ENCODE results near the gene SATB2.

The SATB2 gene

DNA sequence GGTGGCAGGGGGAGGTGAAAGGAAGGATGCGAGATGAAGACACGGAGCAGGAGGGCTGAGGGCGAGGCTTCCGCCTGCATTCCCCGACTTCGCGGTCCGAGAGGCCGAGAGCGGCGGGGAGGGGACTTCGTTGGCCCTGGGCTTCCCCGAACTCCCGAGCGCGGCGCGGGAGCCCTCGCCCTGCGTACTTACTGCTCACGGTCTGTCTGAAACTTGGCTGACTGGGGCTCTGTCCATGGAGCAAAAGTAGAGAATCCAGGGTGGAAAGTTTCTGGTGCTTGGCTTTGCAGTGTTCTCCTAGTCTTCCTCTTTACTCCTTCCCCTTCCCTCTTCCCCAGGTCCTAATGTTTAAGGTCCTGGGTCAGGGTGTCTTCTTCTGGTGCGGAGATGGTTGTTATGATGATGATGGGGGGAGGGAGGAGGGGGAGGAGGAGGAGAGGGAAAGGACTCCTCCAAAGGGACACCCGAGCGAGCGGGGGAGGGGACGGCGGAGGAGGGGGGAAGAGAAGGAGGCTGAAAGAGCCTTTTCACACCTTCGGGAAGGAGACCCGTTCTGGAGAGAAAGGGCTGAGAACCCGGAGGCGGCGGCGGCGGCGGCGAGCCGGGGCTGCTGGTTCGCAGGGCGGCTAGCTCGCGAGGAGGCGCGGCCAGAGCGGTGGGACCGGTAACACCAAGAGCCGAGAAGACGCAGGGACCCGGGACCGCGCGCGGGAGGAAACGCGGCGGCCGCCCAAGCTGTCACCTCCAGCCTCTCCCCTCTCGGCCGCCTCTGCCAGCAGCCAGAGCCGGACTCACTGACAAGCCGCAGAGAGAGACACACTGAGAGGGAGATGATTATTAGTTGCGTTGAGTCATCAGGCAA lies at the start of gene SATB2:
Gene SATB2, minus strand, starts transcription at position 793 of the 862 bp plus-strand sequence. CDS start 1,902 bp downstream, outside the sequence.
- DNase-seq = peak; percentile 57

DNA sequence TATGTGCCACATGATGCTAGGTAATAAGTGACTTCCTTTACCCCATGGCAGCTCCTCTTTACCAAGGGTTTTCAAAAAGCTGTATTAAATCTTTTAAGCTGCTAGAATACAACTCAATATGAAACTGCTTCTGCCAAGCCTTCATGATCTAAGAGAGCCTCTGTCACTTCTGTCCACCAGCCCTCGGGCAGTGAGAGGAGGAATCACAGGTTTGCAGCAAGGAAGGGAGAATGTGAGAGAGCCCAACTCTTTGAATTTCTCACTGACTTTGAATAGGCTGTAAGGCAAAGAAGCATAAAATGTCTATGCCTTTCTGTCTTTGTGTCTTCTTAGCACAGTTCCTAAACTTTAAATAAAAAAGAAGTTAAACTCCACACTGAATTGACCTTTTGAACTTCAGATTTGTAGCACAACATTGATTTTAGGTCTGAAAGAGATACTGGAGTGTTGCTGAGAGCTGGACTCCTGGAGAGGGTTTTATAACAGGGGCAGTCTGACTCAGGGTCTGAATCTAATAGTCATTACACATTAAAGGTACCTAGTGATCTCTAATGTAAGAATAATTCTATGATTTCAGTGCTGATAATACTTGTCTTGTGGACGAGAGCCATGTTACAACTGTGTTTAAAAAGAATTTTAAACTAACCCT lies 48.1 kb upstream of the SATB2 start:
- DNase-seq = no peak

DNA sequence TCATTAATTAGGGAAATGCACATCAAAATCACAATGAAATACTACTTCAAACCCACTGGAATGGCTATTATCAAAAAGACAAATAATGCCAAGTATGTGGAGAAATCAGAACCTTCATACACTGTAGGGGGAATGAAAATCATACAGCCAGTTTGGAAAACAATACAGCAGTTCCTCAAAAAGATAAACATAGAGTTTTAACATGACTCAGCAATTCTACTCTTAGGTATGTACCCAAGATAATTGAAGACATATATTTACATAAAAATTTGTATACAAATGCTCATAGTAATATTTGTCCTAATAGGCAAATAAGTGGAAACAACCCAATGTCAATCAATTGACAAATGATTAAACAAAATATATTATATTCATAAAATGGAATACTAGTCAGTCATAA lies 45.4 kb upstream of the SATB2 start:
- DNase-seq = no peak

DNA sequence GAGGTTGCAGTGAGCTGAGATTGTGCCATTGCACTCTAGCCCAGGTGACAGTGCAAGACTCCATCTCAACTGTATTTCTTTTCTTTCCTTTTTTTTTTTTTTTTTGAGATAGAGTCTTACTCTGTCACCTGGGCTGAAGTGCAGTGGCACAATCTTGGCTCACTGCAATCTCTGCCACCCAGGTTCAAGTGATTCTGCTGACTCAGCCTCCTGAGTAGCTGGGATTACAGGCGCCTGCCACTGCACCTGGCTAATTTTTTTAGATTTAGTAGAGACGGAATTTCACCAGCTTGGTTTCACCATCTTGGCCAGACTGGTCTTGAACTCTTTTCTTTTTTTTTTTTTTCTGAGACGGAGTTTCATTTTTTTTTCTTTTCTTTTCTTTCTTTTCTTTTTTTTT lies 41.3 kb upstream of the SATB2 start:
- no peak for DNase-seq

DNA sequence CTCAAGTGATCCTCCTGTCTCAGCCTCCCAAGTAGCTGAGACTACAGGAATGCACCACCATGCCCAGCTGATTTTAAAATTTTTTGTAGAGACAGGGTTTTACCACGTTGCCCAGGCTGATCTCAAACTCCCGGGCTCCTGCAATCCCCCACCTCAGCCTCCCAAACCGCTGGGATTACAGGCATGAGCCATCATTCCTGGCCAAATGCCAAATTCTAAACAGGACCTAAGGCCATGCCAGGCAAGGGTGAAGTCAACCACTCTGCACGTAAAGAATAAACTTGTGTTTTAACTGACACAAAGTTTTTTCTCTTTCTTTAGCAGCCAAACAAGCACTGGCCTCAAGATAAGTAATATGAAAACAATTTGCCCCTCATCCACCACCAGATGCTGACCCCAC lies 37.4 kb upstream of the SATB2 start:
- DNase-seq = no peak

DNA sequence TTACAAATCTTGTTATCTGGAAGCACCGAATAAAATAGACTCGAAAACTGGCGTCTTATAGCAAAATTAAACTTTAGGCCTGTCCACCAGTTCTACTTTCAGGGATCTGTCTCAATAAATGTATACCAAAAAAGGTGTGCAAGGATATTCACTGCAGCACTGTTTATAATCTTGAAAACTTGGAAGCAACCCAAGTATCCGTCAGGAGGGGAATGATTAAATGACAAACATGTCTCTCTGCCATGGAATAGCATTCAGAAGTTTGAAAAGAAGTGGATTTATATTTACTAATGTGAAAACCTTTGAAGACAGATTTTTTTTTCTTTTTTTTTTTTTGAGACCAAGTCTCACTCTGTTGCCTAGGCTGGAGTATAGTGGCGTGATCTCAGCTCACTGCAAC lies 32.3 kb upstream of the SATB2 start:
- no peak for DNase-seq

DNA sequence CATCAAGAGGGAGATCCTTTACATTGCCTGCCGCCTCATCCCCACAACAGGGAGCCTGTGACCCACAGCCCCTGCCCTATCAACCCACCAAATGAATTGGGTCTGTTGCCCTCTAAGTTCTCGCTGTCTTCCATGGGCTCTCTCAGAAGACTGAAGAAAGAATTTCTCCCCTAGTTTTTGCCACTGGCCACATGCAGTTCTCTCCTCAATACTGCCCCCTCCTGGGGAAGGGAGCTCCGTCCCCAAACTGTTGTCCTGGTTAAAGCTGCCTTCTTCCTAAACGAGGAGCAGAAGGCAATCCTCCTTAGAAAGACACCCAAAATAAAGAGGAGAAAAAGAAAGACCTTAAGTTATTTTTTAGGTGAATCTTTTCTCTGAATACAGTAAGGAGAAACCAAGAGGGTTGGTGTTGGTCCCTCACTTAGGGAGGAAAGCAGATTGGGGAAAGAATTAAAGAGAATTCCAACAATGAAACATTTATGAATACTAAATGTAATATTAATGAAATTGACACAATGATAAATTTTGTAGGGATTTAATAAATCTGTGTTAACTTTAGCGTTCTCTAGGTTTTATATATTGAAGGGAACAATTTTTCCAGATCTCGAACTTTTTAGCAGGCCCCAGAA lies 31.1 kb upstream of the SATB2 start:
- peak; percentile 39 for DNase-seq

DNA sequence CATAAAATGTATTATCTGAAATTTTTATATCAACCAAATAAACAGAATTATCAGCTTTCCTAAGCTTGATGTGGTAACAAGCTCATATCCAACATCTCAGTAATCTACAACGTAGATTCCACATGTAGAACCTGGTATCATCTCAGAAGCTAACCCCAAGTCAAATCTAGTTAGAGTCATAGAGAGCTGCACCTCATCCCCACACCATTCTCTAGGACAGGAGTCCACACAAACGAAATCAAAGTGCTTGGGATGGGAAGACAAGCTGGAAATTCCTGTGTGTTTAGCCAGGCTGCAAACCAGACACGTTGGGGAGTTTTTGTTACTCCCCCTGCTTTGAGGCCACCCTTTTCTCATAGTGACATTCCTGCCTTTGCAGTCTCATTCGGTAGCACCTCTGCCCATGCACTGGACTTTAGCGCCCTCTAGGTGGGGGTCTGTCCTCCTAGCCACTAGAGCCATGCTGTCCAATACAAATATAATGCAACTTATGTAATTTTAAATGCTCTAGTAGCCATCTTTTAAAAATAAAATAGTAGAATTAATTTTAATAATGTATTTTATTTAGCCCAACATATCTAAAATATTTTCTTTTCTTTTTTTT lies 28.1 kb upstream of the SATB2 start:
- no peak for DNase-seq

DNA sequence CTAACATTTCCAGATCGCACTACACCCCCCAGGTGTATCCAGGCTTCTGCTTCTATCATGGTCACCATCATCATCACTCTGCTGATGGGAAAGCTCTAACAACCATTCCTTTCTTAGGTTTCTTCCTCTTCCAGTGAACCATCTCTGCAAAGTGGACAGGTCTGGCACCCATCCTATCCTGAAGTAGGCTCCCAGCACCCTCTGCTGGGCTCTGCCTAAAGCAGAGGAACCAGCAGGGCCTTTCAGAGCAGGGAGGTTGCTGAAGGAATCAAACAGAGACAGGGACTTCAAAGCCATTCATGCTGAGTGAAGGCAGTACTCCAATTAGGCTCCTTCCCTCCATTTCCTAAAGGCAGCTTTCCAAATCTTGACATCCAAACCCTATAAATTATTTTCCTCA lies 27.2 kb upstream of the SATB2 start:
- DNase-seq = peak; percentile 29

DNA sequence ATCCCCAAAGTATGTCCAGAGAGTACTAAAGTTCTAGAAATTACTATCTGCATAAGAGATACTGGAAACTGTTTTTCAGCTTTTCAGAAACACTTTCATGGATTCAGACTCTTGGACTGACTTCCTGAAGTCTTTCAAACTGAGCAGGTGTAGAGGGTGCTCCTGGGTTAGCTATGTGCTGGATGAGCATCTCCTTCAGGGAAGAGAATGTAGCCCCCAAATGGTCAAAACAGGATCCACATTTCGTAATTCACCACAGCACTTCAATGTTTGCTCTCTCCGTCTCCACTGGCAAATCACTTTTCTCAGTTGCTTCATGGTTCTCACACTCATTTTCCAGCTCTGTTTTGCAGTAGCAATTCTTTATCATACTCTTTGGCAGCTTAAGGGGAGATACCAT lies 23.2 kb upstream of the SATB2 start:
- no peak for DNase-seq

DNA sequence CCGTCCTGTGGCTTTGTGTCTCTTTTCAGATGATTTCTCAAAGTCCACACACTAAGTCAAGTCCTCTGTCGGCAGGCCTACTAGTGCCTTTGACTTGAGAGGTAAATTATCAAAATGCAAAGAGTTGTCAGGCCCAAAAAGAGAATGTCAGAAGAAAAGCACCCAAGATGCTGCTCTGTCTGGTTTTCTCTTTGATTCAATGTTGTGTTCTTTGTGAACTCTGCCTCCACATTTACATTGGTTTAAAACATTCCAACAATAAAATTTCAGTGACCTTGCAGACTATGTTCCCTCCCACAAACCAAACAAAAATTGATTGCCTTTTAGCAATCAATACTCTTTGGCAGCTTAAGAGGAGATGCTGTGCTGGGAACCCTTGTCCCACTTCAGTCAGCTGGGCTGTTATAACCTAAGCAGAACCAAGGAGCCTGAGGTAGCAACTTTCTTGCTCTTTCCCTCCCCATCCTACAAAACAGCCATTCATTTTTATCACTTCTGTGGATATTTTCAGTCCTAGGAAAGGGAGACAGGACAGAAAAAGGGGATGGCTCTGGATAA lies 19.6 kb upstream of the SATB2 start:
- DNase-seq = no peak

DNA sequence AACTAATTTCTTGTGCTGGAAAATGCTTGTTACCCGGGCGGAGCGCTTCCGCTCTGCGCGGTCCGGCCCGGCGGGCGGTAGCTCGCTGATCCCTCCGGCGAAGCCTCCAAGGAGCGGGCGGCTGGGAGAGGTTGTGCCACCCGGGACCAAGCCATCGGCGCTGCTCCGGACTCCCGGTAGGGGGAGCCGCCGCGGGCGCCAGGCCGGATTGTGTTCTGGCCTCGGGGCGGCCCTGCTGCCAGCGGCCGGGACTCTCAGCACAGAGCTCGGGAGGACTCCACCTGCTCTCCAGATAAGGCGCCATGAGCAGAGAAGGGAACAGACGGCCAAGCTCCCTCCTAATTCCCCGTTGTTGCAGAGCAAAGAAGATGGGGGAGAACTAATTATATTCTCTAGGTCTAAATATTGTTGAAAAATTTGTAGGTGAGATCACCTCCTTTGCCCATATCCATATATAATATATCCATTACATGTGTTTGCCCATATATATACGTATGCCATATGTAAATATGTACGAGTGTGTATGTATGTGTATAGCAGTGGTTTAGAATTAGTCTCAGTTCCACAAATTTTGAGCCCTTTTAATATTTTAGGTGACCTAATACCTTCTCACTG lies 13.8 kb upstream of the SATB2 start:
- DNase-seq = peak; percentile 54

DNA sequence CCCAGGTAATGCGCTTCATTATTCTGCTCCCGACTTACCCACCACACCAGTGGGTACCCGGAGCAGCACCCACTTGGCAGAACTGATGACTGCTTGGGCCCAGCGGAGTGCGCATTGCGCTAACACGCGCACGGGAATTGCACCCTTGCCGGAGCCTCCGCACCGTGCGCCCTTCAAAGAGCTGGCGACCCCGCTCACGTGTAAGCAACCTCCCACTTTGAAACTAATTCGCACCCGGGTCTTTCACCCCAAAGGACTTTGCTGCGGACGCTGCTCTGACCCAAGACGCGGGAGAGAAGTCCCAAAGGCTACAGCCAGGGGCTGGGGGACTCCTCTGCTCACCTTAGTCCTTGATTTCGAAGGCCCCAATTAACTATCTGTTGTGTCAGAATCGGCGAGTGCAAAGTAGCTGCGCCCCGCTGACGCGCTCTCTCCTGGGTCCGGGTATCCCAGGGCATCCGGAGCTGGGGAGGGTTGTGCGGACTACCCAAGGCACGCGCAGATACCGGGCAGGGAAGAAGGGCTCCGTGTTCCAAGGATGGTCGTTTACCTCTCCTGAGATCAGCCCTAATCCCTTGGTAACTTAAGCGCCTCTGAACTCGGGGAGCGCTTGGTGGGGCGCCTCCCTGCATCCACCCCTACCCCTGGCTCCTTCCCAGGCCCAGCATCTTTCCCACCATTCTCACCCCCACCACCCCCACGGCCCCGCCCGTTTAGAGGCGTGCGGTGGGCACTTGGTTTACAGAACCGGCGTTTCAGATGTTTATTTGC lies 13.1 kb upstream of the SATB2 start:
- DNase-seq = no peak

DNA sequence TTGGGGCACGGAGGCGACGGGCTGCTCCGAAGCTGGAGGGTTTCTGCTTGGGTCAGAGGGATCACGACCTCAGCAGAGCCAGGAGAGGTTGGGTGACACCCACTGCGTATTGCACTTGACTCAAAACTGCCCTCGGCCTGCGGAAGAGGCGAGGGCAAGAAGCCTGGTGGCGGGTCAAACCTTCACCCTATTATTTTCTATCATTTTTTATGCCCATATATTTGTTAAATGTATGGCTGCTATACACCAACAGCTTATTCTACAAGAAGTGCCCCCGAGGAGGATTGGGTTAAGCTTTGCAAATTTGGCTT lies 12.6 kb upstream of the SATB2 start:
- DNase-seq = no peak

DNA sequence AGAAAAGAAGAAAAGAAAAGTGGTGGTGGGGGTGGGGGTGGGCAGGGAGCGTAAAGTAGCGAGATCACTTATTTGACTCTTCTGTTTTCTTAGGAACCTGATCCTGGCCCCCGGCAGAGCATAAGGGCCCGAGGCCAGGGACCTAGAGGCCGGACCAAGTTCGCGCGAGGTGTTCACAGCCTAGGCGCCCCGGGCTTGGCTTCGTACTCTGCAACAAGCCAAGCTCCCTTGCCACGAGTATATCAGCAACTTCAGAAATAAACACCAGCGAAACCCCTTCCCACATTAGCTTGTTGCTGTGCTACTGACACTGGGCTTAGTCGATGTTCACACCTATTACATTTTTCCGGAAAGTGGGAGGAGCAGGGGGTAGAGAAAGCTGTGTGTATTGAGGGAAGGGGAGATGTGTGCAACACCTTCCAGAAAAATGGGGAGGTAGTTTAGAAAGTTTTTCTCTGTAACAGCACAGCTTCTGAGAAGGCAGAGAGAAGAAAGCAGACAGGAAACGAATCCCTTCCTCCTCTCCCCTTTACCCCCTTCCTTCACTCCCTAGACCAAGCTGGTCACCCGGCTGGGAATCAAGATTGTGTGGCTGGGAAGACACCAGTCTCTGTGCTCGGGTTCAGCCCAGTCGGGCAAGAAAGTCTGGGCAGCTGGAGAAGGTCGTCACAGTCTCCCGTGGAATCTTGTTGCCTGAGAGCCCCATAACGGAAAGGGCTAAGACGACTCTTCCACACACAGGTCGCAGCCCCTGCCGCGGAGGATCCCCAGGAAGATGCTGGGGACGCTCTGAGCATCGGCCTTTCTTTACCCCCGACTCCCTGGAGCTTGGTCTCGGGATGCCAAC lies 12.0 kb upstream of the SATB2 start:
- DNase-seq = no peak

DNA sequence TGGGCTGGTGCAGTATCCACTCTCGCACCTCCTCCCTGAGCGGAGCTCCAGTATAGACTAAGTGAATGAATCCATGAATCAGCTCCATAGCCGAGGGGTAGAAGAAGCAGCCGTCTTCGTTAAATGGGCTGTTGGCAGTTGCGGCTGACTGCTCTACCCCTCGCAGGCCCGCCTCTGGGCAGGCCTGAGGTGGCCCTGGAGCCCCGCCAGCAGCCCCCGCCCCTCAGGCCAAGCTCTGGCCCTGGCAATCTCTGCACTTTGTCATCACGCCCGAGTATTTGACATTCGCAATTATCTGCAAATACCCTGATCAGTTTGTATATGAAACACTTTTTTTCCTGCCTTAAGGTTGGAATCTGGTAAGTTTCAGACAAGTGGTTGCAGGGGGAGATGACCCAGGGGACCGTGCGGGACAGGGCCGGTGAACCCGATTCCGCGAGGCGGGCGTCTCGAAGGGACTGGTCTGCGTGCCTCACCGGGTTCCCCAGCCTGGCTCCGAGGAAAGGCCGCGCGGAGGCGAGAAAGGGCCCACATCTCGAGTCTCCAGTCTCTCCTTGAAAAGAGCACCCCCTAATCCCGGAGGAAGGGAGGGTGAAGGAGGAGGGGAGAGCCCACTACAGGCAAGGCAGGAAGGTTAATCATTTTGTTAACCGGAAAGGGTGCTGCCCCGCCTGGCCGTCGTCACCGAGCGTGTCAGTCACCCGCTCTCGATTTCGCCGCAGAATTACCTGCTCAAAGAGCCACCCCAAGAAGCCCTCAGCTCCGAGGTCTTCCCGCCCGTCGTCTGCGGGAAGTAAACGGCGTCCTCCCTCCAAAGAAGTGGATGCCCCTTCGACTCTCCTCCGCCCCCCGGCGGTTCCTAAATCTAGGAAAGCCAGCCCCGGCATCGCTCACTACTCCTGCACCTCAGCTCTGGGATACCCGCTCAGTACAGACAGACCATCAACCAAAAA lies 11.1 kb upstream of the SATB2 start:
- DNase-seq = no peak

DNA sequence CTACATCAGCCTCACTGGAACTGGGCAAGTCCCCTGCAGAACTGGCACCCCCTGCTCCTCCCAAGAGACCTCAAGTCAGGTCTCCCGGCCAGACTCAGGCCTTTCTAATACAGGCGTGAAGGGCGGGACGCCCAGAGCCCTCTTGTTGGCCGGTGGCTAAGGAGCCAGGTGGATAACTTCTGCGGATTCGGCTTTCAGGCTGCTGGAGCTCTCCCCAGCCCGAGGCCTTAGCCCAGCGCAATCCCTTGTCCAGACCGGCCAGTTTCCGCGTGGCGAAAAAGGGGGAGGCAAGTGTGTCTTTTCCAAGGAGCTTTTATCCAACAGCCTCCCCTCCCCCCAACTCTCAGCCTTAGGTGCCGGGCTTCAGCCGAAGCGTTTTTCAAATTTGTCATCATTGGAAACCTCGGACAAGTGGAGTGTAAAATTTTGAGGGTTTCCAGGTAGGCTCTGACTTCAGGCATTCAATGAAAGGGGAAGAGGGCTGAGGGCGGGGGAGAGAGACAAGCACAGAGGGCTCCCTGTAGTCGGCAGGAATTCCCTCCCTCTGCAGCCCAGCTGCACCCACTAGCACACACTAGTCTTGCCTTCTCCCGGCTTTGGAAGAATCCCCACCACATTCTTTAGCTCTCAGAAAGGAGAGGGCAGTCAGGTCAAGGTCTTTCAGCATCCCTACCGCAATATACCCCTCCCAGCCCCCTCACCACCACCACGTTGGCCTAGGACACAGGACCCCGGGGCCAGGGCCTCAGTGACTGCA lies 9.5 kb upstream of the SATB2 start:
- DNase-seq = no peak

DNA sequence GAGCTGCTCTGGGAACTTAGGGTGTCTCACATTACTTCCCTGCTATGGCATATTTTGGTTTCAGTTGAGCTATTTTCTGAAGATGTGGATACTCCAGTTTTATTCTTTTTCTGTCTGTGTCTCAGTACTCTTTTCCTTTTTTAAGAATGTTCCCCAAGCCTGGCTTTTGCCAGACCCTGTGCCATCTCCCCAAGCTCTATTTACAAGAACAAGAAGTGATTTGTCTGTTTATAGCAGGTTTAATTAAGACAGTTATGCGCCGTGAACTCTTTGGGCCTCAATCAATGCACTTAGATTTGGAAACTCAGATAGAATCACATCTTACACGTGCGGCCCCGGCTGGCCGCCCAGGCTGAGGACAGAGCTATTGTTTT lies 8.9 kb upstream of the SATB2 start:
- no peak for DNase-seq

DNA sequence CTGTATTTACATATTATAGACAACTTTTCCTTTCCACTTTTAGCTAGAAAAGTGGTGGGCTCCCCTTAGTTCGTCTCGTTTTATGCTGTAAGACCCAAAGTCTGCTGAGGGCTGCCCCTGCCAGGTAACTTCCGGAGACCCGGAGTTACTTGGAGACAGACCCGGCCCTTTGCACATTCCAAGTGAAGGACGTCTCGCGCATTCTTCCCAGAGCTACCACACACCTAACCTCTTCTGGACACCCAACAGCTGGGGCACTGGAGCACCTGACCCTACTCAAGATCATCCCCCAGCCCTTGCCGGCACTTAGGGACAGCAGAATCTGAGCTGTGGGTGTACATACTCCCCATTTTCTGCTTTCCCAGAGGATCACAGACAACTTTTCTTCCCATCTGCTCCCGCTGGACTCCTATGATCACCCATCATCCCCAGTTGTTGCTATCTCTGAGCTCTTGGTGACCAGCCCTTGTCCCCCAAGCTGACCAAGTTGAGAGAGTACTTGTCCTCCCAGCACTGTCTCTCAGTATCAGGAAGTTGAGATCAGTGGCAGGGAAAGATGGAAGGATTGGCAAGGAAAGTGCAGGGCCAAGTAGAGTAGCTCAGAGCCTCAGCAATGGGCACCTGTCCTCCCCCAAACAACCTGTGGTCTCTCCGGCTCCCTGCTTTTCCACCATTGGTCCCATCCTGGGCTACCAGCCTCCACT lies 8.4 kb upstream of the SATB2 start:
- DNase-seq = no peak
